HG03520 (cell line): ENCODE measurements around the gene ZNF398.

Experiments used
- ATAC-seq: cut with Tn5 transposase; IDR thresholded peaks from one replicate; pipeline ENCODE4 v1.9.1; 2021; ENCODE audit warnings: mild to moderate bottlenecking, moderate library complexity; ENCODE audit not compliant: unreplicated experiment

ZNF398 gene

DNA sequence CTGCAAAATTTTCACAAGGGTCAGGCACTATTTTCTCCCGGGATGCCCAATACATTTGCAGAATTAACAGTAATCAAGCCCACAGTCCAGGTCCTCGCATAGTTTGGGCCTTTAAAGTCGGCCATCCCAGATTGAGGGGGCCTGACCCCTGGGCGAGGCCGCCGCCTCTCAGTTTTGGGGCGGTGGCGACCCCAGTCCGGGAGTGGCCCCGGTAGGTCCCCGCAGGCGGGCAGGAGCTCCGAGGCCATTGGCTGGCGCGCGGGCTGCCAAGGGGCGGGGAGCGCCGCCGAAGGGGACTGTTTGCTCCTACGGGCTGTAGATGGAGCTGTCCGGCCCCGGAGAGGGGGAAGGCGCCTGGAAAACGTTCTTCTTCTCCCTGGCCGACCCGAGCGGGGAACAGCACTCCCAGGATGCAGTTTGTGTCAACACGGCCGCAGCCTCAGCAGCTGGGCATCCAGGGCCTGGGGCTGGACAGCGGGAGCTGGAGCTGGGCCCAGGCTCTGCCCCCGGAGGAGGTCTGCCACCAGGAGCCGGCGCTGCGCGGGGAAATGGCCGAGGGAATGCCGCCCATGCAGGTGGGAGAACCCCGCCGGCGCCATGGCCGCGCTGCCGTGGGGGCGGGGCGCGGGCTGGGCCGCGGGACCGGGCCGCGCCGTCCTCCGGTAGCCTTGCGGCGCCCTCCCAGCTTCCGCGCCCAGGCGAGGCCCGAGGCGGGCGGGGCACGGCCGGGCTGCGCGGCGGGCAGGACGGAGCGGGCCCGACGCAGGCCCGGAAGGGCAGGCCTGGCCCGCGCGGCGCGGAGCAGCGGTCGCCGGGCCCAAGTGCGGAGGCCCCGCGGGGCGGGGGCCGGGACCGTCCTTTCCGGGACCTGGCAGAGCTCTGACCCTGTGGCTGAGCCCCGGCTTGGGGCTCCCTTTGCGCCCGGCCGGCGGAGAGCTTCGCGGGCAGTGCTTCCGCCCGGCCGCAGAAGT lies 48.2 kb downstream of the ZNF398 start, which contains the start of gene ZNF282:
ZNF282 (plus strand) TSS at position 367 of the 971 bp plus-strand sequence; CDS start at position 411, 44 bp downstream.
- peak; percentile 86 for ATAC-seq

DNA sequence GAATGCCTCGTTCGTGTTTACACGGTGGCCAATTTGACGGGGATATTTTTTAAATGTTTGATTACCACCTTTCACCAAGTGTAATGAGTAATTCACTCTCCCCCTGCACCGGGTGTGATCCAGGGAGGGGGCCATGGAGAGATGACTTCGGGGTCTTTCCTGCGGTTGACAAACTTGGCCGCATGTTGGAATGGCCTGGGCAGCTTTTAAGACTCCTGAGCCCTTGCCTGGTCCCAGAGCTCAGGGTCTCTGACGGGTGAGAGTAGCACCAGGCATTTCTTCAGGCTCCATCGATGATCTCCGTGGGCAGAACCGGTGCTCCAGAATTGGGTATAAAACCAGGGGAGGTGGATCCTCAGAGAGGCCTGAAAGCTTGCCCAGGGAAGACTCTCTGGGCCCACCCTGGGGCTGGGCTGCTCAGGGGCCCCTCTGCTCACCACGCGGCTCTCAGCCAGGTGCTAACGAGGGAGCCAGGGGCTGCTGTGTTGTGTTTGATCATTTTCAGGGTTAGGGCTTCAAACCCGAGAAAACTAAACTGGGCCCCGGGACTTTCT lies 49.0 kb downstream of the ZNF398 start:
- peak; percentile 8 for ATAC-seq

DNA sequence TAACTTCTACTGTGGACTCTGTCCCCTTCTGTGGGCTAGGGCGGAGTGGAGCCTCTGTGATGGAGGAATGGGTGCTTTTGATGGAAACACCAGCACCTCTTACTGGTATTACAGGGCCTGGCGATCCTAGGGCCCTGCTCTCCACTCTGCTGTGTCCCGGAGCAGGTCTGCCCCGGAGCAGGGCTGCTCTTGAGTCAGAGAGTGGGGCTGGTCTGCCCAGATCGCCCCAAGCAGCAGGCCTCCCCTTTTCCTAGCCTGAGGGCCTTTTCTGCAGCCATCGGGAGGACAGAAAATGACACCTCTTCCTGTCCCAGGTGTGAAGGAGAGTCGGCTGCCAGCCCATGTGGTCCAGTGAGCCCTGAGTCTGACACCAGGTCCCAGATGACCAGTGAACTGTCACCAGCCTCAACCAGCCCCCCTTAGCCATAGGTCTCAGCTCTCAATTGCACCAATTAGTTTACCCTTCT lies 49.5 kb downstream of the ZNF398 start:
- ATAC-seq = peak; percentile 15

DNA sequence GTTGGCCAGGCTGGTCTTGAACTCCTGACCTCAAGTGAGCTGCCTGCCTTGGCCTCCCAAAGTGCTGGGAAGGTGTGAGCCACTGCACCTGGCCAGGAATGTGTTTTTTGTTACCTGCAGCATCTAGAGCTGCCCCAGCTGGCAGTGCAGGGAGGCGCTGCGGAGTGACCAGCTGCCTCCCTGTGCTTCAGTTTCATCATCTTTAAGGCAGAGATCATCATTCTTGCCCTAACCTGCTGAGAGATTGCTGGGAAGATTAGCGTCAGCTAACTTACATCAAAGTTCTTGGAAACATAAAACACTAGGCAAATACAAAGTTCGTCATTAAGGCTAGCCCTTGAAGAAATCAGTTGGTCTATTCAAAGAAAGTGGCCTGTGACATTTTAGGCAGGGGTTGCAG lies 50.4 kb downstream of the ZNF398 start:
- no peak for ATAC-seq

DNA sequence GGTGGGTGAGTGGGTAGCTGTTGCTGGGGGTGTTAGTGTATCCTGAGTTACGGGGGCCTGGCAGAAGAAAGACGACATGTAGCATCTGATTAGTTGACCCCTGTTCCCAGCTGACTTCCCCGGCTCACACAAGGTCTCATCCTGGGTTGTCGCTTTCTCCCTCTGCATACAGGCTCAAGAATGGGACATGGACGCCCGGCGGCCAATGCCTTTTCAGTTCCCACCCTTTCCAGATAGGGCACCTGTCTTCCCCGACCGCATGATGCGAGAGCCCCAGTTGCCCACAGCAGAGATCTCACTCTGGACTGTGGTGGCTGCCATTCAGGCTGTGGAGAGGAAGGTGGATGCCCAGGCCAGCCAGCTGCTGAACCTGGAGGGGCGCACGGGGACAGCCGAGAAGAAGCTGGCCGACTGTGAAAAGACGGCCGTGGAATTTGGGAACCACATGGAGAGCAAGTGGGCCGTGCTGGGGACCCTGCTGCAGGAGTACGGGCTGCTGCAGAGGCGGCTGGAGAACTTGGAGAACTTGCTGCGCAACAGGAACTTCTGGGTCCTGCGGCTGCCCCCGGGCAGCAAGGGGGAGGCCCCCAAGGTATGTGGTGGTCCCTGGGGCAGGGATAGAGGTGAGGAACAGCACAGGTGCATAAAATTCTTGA lies 51.0 kb downstream of the ZNF398 start:
- ATAC-seq = no peak

DNA sequence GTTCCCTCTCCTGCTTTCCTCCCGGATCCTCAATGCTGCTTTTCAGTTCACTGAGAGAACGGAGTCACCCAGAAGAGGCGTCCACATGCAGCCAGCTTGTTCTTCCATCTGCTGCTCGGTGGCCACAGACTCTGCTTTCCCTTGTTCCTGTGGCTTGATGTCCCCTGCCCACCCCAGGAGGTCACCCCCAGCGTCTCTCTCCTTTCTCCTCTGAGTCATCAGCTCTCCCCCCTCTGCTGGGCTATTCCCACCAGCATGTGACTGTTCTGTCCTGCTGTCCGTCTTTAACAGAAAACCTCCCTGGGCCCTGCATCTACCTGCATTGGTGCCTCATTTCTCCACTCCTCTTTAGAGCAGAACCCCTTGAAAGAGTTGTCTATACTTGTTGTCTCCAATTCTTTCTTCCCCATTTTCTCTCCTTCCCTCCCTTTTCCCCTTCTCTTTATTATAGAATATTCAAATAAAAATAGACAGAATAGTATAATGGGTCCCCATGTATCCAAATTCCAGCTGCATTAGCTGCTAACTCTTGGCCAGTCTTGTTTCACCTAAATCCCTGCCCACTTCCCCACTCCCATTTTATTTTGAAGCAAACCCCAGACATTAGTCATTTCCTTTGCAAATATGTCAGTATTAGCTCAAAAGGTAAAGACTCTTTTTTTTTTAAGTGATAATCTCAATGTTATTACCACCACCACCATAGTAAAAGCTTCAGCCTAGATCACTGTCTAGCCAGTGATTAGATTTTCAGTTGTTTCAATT lies 52.2 kb downstream of the ZNF398 start:
- ATAC-seq = no peak

DNA sequence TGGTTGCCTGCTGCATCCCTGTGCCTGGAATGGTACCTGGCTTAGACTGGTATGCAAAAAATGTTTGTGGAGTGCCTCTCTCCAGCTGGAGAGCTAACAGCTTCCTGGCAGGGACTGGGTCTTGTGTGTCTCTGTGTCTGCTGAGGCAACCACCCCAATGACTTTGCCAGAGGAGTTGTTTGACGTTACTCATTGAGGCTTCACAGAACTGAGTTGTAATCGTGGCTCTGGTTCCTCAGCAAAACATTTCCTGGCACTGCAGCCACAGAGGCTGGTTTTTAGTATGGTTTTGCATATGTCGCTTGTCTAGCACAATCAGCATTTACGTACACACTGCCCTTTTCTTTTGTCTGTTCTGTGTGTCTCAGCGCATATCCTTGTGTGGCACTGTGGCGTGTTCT lies 55.6 kb downstream of the ZNF398 start:
- ATAC-seq = no peak

DNA sequence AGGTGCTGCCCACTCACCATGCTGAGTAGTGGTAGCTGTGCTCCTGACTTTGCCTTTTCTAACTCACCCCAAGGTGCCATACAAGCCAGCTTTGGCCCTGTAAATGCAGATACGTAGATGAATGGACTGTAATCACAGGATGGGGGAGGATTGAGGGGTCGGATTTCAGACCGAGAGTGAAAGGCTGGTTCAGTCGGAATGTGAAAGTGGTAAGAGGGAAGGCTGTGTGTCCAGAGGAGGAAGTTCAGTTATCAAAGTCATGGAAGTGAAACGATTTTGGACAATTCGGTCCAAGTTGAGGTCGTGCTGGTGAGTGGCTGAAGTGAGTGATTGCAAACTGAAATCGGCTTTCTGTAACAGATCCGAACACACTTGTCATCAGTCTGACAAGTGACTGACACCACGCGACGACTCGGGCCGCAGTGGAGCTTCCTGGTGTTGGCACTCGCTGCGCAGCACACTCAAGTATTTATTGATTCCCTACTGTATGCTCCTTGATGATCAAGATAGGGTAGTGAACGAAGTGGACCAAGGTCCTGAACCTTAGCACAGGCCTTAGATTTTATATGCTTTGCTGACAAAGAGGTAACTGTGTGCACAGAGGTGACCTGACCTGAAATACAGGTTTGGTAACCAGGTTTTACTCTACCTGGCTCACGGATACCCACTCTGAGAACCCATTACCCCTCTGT lies 58.6 kb downstream of the ZNF398 start:
- ATAC-seq = no peak

DNA sequence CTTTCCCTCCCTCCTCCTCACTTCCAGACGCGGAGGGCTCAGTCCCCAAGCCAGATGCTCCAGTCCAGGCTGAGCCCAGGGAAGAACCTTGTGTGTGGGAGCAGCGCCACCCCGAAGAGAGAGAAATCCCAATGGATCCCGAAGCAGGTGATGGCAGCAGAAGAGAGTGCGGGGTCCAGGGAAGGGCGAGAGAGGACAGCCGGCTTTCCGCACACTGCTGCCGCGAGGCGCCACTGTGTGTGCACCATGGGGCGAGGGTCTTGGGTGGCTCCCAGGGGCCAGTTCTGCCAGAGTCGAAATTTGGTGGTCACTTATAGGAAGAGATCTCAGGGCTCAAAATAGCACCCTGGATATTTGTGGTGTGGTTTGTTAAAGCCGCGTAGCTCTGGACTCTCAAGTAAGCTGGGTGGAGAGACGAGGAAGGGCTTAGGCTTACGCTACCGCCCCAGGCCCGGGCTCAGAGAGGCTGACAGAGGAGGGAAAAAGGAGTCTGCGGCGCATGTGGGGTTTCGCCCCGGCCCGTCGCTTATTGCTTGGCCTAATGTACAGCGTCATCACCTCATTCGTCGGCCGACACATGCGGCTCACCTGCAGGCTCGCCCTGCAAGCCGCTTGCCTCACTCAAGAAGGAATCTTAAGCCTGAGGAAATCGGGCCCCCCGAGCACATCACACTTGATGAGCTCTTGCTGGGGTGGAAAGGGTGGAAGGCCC lies 60.2 kb downstream of the ZNF398 start:
- ATAC-seq = no peak

DNA sequence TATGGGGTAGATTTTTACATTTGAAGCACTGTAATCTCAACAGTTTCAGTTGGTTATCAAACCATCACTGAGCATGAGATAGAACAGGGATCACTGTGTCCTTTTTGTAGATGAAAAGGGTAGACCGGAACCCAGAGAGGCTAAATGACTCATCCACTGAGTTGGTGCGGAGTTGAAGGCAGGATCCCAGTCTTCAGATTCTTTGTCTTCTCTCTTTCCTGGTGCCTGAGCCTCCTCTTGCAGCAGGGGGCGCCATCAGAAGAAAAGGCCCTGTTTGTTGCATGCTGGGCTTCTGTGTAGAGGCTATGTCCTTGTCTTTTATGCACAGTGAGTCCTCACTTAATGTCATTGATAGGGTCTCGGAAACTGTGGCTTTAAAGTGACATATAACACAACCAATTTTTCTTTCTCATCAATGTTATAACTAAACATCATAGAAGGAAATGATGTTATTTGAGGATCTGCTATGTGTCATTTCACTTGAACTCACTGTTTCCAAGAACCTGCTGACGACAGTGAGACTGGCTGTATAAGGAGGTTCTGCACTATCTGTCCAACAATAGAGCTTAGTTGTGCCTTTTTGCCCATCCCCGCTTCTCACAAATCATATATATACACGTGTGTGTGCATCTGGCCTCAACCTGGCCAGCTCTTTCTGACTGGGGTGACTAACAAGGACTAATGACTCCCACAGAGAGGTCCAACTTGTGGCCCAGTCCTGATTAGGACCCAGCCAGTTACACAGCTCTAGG lies 62.4 kb downstream of the ZNF398 start:
- peak; percentile 82 for ATAC-seq

DNA sequence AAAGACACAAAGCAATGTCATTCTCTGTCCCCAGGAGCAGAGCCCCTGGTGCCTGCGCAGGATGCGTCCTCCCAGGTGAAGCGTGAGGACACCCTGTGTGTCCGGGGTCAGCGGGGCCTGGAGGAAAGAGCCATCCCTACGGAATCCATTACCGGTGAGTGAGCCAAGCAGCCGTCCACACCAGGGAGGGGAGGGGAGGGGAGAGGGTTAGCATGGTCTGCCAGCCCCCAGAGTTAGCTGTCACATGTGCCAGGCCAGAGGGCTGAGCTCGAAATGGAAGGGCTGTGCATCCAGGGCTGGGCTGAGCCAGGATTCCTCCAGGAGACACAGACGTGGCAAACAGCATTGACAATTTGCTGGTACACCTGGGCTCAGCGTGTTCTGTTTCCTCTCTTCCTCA lies 63.3 kb downstream of the ZNF398 start:
- no peak for ATAC-seq

DNA sequence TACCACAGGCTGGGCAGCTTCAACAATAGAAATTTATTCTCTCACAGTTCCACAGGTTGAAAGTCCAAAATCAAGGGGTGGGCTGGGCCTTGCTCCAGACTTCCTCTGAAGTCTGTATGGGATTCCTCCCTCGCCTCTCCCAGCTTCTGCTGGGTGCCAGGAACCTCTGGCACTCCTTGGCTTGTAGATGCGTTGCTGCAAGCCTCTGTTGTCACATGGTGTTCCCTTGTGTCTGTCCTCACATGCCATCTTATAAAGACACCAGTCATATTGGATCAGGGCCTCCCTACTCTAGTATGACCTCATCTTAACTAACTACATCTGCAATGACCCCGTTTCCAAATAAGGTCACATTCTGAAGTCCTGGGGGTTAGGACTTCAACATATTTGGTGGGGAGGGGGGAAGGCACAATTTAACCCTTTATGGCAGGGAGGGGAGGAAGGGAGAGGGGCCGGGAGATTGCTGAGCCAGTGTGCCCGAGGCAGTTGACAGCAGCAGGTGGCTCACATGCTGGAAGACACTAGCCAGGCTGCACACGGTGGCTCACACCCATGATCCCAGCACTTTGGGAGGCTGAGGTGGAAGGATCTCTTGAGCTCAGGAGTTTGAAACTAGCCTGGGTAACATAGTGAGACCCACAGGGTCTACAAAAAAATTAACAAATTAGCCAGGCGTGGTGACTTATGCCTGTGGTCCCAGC lies 66.9 kb downstream of the ZNF398 start:
- ATAC-seq = no peak

DNA sequence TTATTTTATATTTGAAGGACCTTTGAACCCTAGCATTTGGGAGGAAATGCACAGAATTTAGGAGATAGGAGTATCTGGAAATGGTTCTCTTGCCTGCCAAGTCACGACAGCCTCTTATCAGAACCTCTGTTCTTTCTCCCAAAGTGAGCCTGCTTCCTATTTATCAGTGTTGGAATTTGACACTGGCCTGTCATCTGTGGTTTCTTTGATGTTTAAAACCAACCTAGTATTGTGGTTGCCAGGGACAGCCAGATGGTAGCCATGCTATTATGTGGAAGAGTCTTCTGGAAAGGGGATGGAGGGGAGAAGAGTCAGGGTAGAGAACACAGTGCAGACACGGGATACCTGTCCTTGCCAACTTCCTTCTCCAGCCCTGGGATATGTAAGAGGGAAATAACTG lies 69.1 kb downstream of the ZNF398 start:
- no peak for ATAC-seq

DNA sequence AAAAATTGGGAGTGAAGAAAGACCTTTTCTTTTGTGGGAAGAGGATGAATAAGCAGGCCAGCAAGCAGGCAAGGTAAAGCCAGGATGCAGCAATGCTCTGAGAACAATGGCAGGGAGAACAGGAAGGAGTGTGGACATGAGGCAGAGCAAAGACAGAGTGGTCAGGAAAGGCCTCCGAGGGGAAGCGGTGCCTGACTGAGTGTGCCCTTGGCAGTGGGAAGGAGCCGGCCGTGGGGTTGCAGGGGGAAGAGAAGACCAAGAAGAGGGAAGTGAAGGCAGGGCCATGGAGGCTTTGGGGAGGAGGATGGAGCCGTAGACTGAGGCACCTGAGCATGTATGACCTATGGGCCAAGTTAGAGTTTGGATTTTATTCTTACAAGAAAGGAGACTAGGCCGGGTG lies 70.3 kb downstream of the ZNF398 start:
- ATAC-seq = no peak

DNA sequence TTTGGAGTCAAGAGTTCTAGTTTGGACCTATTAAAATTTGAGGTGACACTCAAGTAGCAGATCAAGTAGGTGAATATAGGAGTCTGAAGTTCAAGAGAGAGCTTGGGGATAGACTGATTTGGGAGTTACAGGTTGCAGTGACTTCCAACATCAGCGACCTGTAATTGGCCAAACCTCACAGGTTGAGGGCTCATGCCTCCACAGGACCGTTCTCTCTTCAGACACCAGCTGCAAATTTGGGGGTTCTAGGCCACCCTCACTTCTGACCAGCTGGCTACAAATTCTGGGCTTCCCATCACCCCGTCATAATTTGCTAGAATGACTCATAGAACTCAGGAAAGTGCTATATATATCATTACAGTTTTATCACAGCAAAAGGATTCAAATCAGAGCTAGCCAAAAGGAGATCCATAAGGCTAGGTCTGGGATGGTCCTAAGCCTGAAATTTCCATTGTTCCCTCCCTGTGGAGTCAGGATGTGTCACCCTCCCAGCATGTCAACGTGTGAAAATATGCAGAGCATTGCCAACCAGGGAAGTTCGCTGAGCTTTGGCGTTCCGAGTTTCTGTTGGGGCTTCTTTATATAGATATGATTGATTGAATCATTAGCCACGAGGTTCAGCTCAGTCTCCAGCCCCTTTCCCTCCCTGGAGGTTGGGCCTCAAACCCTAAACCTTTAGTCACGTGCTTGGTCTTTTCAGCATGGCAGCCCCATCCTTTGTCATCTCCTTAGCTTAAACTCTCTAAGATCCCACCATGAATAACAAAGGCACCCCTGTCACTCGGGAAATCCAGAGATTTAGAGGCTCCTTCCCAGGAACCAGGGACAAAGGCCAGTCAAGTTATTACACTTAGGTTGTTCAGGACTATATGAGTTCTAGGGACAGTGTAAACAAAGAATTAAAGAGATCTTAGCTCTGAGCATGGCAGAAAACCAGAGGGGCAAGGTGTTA lies 71.5 kb downstream of the ZNF398 start:
- ATAC-seq = no peak

DNA sequence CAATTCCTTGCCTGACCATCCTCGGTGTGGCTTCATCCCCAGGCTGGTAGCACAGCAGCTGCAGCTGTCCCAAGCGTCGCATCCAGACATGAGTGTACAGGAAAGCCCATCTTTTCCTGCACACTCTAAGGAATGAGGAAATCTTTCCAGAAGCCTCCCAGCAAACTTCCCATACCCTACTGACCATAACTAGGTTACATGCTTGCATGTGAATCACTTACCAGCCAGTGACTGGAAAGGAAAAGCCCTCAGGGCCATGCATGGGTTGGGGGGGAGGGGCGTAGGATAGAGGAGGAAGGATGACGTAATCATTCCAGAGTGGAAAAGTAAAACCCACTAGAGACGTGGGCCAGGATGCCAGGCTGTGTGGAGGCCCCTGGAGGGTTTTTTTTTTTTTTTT lies 73.3 kb downstream of the ZNF398 start:
- ATAC-seq = no peak

DNA sequence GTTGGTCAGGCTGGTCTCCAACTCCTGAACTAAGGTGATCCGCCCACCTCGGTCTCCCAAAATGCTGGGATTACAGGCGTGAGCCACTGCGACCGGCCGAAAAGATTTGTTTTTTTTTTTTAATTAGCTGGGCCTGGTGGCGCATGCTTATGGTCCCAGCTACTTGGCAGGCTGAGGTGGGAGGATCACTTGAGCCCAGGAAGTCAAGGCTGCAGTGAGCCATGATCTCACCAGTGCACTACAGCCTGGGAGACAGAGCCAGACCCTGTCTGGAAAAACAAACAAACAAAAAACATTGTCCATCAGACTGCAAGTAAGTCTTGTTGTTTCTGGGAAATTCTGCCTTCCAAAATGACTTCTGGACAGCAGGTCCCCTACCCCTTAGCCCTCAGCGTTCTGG lies 75.9 kb downstream of the ZNF398 start:
- ATAC-seq = no peak
